HG02642 (cell line): ENCODE data around the gene AUTS2.
"Not testable (repeated sequence)": the region's sequence is repeated elsewhere in the genome, so short reads cannot be mapped to it uniquely, and the experiment has no call there.

ENCODE experiments used
- ATAC-seq: cut with Tn5 transposase; IDR thresholded peaks from one replicate; pipeline ENCODE4 v1.9.1; 2021; ENCODE audit warnings: mild to moderate bottlenecking; ENCODE audit not compliant: unreplicated experiment, poor library complexity

Gene AUTS2

DNA sequence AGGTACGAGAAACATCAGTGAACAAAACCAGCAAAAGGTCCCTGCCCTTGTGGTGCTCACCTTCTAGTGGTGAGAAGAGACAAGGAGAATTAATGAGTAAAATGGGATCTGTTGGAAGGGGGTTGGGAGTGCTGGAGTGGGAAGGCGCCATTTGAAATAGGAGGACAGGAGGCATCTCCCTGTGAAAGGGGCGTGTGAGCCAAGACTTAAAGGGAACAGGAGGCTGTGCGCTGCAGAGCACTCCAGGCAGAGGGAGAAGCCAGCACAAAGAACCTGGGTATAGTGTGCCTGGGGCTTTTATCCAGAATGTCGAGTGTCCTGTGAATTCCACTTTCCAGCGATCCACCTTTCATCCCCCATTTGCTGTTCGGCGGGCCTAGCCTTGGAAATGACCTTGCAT, 1035.8 kb downstream of the AUTS2 start:
- ATAC-seq: no peak

DNA sequence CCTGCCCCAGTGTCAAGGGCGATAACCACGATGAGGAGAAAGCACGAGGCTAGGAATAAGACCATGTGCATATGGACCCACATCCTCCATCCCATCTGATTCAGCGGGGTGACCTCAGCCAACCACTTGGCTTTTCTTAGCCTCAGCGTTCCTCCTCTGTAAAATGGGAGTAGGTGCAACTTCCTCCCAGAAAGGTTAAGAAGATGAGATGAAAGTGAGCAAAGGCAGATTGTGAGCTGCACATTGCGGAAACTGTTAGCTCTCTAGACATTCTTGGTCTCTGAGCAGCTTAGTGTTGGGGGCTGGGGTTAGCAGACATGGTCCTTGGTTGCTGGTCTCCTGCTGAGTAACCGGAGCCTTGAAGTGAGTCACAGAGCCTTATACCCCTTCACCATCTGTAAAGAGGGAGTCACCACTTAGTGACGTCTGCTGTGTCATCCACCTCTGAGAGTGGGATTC, 1036.4 kb downstream of the AUTS2 start:
- ATAC-seq: no peak

GRCh38 chr7:70635633-70636032, 1037.4 kb downstream of the AUTS2 start:
- ATAC-seq: no peak

GRCh38 chr7:70636169-70636568, 1037.9 kb downstream of the AUTS2 start:
- no peak for ATAC-seq

DNA sequence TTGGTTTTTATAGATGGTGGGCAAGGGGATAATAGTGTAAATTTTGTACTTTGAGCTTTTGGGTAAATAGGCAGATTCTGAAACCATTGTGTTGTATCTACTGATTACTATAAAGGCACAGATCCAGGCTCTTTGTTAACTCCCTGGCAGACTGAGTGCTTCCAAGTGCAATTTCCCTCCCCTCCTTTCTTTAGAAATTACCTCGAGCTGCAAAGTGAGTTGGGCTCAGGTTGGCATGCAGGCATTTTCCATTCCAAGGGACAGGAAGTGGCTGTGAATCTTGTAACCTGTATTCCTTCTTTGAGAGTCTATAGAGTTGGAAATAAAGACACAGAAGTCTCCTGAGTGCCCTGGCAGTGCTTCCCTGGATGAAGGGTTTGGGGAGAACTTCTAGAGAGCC, 1039.5 kb downstream of the AUTS2 start:
- no peak for ATAC-seq

- no peak for ATAC-seq
Observed at GRCh38 chr7:70638158-70639107, 1040.2 kb downstream of the AUTS2 start.

- ATAC-seq: no peak
Observed at GRCh38 chr7:70640266-70640833, 1042.1 kb downstream of the AUTS2 start.

GRCh38 chr7:70641882-70642281, 1043.6 kb downstream of the AUTS2 start:
- no peak for ATAC-seq

DNA sequence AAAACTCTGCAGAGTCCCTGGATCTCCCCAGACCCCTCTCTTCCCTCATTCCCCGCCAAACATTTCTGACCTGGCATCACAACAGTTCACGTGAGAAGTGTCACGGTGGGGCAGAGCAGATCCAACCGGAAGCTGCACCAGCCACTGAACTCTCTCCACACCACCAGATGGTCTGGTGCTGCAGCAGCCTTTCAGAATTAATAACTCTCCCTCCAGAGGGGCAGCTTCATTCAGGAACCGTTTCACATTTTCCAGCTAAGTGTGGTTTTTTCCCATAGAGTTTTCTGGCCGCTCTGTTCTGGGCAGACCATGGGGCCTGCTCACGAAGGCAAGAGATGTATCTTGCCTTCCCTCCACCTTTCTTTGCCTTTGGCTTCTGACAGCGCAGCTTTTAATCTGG, 1047.0 kb downstream of the AUTS2 start:
- no peak for ATAC-seq

DNA sequence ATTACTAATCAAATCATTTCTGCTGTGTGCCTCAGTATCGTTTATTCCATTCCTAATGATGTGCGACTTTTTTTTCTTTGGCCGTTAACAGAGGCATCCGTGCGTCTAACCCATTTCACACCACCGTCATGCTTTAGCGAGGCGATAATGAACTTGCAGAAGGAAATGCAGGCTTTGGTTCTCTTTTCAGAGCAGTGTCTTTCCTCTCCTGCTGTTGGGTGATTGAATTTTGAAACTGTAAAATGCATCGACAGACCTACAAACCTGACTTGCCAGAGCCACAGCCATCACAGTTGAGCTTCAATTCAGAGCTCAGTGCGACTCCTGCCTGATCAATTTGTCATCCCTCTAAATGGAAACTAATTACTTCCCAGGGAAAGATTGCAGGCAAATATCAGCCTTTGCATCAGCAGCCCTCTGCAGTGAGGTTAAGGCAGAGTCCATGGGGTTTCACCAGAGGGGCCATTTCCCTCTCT, 1047.6 kb downstream of the AUTS2 start:
- ATAC-seq: no peak

- ATAC-seq: no peak
Observed at GRCh38 chr7:70646536-70647248, 1048.4 kb downstream of the AUTS2 start.

DNA sequence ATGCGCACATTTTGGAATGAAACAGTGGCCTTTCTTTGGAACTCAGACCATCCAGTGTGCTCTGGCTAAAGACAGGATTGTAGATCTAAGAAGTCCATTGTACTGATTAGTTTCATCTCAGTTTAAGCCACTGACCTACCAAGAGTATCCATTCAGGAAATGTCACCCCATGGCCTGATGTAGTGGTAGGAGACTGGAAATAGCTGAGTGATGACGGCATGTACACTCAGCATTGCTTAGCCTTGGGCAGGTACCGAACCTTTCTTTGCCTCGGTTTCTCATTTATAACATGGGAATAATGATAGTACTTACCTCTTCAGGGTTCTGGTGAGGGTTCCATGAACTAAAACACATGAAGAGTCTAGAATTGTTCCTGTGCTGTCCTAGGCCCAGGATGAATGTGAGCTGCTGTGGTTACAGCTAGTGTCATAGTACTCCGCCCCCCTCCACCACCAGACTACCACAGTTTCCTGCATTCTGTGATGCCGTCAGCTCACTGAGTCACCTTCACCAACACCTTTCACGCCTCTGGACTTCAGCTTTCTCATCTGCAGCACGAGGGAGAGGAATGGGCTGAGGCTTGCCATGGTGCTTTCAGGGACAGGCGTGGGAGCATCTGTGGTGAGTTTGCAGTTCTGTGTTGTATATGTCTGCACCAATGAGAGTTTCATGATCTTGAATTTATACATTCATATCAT, 1049.7 kb downstream of the AUTS2 start:
- peak; percentile 87 for ATAC-seq

DNA sequence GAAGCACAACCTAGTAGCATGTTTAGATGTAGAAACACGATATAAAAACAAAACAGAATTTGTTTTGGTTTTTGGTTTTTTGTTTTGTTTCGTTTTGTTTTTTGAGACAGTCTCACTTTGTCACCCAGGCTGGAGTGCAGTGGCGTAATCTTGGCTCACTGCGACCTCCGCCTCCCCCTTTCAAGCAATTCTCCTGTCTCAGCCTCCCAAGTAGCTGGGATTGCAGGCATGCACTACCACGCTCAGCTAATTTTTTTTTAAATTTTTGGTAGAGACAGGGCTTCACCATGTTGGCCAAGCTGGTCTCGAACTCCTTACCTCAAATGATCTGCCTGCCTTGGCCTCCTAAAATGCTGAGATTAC, 1050.2 kb downstream of the AUTS2 start:
- ATAC-seq: not testable (repeated sequence)

DNA sequence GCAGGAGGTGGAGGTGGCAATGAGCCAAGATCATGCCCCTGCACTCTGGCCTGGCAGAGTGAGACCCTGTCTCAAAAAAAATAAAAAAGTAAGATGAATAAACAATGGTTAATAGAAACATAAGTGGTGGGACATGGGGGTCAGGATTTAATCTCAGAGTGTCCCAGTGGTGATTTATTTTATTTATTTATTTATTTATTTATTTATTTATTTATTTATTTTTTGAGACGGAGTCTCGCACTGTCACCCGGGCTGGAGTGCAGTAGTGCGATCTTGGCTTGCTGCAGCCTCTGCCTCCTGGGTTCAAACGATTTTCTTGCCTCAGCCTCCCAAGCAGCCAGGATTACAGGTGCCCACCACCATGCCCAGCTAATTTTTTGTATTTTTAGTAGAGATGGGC, 1051.0 kb downstream of the AUTS2 start:
- no peak for ATAC-seq

DNA sequence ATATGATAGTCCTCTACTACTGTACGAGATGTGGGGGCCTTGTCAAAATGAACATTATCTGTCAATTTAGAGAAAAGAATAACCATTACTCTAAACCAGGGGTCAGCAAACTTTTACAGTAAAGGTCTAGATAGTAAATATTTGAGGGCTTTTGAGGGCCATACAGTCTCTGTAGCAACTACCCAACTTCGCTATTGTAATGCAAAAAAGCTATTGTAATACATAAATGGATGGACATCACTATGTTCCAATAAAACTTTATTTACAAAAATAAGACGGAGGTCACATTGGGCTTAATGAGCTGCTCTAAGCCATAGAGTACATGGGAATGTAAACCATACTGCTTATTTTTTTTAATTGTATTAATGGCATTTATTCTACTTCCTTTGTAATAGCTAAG, 1055.9 kb downstream of the AUTS2 start:
- ATAC-seq: no peak

DNA sequence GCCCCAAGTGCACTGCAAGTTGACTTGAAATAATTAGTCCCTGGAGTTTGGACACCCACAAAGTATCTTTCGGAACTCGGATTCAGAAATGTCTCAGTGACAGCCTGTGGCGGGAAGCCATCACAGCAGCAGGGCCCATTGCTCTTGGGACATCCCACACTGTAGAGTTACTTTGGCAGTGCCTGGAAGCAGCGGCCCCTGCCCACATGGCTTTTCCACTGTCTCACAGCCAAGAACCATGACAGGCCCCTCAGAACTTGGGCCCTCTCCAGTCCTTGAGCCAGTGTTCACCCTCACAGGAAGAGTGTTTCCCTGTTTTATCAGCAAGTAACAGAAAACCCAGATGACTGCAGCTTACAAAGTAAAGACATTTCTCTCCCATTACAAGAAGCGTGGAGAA, 1056.7 kb downstream of the AUTS2 start:
- no peak for ATAC-seq

DNA sequence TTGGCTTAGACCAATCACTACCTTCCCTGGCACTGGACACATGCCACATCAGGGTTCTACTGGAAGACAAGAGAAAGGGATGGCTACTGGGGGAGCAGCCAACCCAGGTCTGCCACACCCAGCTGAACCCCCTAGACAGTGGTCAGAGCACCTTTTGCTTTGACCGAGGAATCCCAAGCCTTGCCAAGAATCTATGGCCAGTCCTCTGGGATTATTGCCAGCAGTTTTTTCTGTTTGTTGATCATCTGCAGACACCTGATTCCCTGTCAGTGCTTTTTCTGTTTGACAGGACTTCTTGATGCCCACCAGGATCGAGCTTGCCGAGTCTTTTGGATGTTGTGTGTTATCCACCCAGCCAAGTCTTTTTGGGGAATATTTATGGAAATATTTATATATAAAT, 1057.4 kb downstream of the AUTS2 start:
- no peak for ATAC-seq

DNA sequence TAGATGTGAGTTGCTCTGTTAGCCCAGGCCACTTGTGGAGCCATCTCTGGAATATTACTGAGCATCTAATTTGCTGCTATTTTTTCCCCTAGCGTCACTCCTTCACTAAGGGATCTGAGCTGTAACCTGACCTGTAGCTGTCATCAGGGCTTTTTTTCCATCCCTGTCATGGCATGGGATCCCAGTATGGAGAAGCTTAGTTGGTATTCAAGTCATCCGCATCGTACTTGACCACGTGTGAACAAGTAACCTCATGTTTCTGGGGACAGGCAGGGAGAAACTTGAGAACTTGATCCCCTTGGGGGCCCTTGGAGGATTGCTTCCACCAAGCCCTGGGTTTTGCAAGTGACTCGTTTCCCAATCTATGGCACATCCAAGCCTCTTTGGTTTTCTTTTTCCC, 1059.3 kb downstream of the AUTS2 start:
- no peak for ATAC-seq

GRCh38 chr7:70657989-70658632, 1059.8 kb downstream of the AUTS2 start:
- ATAC-seq: no peak

GRCh38 chr7:70659263-70659662, 1061.0 kb downstream of the AUTS2 start:
- ATAC-seq: no peak
